Sigmoid colon (tissue), 7 donors: Measurements from ENCODE around the gene ZFYVE21. TPM values are rescaled to one million over a fixed set of nuclear protein-coding genes. Genes with fewer than 3 reads are reported as not detected.
A peak's percentile ranks its signal among the peaks of the same experiment; 100 is the strongest.

ENCODE experiments used
- DNase-seq: peaks from one replicate; pipeline ENCODE4 v3.0.0-alpha.2; 2019
- H3K27ac ChIP-seq, 4 donors: fragments of 200-600 bp; sonication (generic); one replicate each; pipeline ENCODE4 v1.5.1; 2016 to 2019; ENCODE audit warnings: mild to moderate bottlenecking in 1 of 4
- H3K27me3 ChIP-seq, 3 donors: fragments of 200-600 bp; sonication (generic); one replicate each; pipeline ENCODE4 v1.5.1; 2019; ENCODE audit warnings: mild to moderate bottlenecking in 1 of 3
- H3K36me3 ChIP-seq, 4 donors: fragments of 200-600 bp; sonication (generic); one replicate each; pipeline ENCODE4 v1.5.1; 2016 to 2019
- H3K4me1 ChIP-seq, 4 donors: fragments of 200-600 bp; sonication (generic); one replicate each; pipeline ENCODE4 v1.5.1; 2017 to 2019
- H3K4me3 ChIP-seq, 4 donors: fragments of 200-600 bp; sonication (generic); one replicate each; pipeline ENCODE4 v1.5.1; 2017 to 2019; ENCODE audit warnings: mild to moderate bottlenecking in 2 of 4, moderate library complexity in 1 of 4
- H3K9me3 ChIP-seq, 4 donors: fragments of 200-600 bp in 3 of 4; sonication (generic) in 3 of 4; one replicate each; pipeline versions ENCODE4 v1.5.1 to v1.6.1; 2013 to 2019
- EP300 ChIP-seq, 4 donors: sonication (generic); formaldehyde crosslinking; IDR thresholded peaks; one replicate each; pipeline ENCODE4 v1.6.1; 2017; ENCODE audit warnings: antibody characterized with exemption in 4 of 4
- POLR2A ChIP-seq, 2 donors: fragments of 450-650 bp; IDR thresholded peaks; one replicate each; pipeline ENCODE4 v1.6.1; 2016; ENCODE audit warnings: antibody characterized with exemption in 2 of 2, mild to moderate bottlenecking in 2 of 2, moderate library complexity in 2 of 2
- POLR2AphosphoS5 ChIP-seq, 4 donors: sonication (generic); formaldehyde crosslinking; IDR thresholded peaks; one replicate each; pipeline ENCODE4 v1.6.1; 2017; ENCODE audit warnings: antibody characterized with exemption in 4 of 4
- WGBS, 2 donors: extraction: QIAGEN DNeasy Blood & Tissue Kit; methylation state at CpG; one replicate each; pipeline ENCODE4 v1.1.7; 2013; 5-methylcytosine and 5-hydroxymethylcytosine counted together
- intact Hi-C: fragments of 100-400 bp; cut with DNase I; formaldehyde crosslinking; loops from one replicate; pipeline ENCODE4 v1.15.1; 2023
- polyA plus RNA-seq, 3 donors: library from polyadenylated mRNA; stranded (reverse); fragments of 200-250 nt; gene quantifications; one replicate each; pipeline ENCODE4 v1.2.3, GENCODE V29; 2013
- total RNA-seq, 4 donors: library from RNA; depleted of rRNA; stranded (reverse); fragments of >200 nt; gene quantifications; one replicate each; pipeline ENCODE4 v1.1.0, GENCODE V29; 2016
- TF ChIP-seq, protein P1 (sequence below), 4 experiments: fragments of 450-650 bp in 3 of 4; fragments of 200-600 bp in 1 of 4; IDR thresholded peaks; one replicate each; pipeline ENCODE4 v1.5.1; 2016 to 2019; ENCODE audit warnings: antibody characterized with exemption in 4 of 4, mild to moderate bottlenecking in 3 of 4, moderate library complexity in 2 of 4
- donor health status: healthy with polysubstance abuse.
- donor health status: Bipolar disorder and iron deficiency.
- donor health status: healthy.

The ZFYVE21 gene
- total and polyA plus RNA-seq, 7 donors: 41.7 to 106 (median 86.3) TPM

DNA sequence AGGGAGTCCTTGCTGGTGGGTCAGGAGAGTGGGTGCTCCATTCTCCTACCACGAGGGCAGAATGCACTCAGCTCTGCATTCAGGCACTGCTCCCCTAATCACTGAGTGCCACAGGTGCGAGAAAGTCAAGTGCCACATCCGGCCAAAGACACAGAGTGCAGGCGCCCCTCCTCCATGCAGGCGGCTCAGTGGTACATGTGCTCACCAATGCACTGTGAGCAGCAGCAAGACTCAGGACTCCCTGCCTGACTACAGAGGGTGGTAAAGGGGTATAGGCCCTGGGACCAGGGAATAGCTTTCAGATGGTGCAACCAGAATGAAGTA lies 32.9 kb downstream of the ZFYVE21 start:
- H3K36me3 ChIP-seq: peaks cover 0 to 18% (median 6%) of the 10 kb centered on the region in 4 donors
- peak; percentile 47 for DNase-seq
- no peaks in the 10 kb centered on the region for H3K9me3 ChIP-seq
- TF ChIP-seq, protein P1, sequence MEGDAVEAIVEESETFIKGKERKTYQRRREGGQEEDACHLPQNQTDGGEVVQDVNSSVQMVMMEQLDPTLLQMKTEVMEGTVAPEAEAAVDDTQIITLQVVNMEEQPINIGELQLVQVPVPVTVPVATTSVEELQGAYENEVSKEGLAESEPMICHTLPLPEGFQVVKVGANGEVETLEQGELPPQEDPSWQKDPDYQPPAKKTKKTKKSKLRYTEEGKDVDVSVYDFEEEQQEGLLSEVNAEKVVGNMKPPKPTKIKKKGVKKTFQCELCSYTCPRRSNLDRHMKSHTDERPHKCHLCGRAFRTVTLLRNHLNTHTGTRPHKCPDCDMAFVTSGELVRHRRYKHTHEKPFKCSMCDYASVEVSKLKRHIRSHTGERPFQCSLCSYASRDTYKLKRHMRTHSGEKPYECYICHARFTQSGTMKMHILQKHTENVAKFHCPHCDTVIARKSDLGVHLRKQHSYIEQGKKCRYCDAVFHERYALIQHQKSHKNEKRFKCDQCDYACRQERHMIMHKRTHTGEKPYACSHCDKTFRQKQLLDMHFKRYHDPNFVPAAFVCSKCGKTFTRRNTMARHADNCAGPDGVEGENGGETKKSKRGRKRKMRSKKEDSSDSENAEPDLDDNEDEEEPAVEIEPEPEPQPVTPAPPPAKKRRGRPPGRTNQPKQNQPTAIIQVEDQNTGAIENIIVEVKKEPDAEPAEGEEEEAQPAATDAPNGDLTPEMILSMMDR (IDR thresholded peaks at IDR 0.05): no peak
- no peak for TF ChIP-seq POLR2AphosphoS5 (IDR thresholded peaks at IDR 0.05)
- TF ChIP-seq EP300 (IDR thresholded peaks at IDR 0.05): no peak
- no peak for TF ChIP-seq POLR2A (IDR thresholded peaks at IDR 0.05)
- H3K27me3 ChIP-seq: no peaks in the 10 kb centered on the region
- no peaks in the 10 kb centered on the region for H3K4me1 ChIP-seq
- intact Hi-C loops: no loop called here
- 77 to 87% methylated on average over 5 of the region's 5 CpGs for WGBS, 2 donors
- no peak overlapping the region for H3K4me3 ChIP-seq
- no peak overlapping the region for H3K27ac ChIP-seq

DNA sequence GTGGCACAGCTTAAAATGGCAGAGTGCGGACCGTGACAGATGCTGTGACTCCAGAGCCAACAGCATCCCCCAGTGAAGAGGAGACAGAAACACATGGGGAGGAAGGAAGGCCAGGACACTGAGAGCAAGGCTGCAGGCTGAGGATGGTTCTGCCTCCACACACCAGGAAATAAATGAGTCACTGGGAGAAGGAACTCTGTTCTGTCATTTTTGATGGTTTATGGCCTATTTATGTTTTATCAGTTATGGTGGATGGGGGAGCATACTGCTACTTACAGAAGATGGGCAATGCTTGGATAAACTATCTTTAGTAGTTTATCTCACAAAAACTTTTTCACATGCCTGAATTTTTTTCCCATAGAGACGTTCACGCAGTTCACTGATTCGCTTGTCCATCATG lies 33.8 kb downstream of the ZFYVE21 start:
- no peak for TF ChIP-seq EP300 (IDR thresholded peaks at IDR 0.05)
- no peak for TF ChIP-seq POLR2A (IDR thresholded peaks at IDR 0.05)
- TF ChIP-seq, protein P1 (IDR thresholded peaks at IDR 0.05): no peak
- TF ChIP-seq POLR2AphosphoS5 (IDR thresholded peaks at IDR 0.05): no peak
- Histone ChIP-seq H3K27ac (no peak overlapping the region), H3K36me3 (peaks cover 0 to 18% (median 6%) of the 10 kb centered on the region in 4 donors), H3K4me3 (no peak overlapping the region), H3K27me3 (no peaks in the 10 kb centered on the region), H3K4me1 (no peaks in the 10 kb centered on the region), H3K9me3 (no peaks in the 10 kb centered on the region)
- intact Hi-C loops: no loop called here
- no peak for DNase-seq
- WGBS, 2 donors: 93 to 94% methylated on average over 5 of the region's 5 CpGs

DNA sequence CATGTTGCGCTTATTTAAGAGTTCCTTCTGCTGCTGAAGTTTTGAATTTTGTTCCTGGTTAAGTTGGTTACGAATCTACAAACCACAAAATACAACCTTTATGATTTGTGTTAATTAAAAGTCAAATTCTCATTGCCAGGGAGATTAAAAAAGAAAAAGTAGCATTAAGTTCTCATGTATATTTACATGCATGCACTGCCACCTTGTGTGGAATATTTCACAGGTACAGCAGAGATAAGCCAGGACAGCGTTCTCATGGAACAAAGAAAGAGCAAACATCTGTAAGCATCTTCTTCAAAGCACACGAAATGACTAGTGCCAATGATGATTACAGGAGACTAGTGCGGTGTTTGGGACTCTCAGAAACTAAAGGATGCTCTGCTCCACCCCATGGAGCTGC lies 34.2 kb downstream of the ZFYVE21 start:
- intact Hi-C loops: no loop called here
- Histone ChIP-seq H3K36me3 (peaks cover 0 to 18% (median 6%) of the 10 kb centered on the region in 4 donors), H3K27ac (no peak overlapping the region), H3K4me1 (no peaks in the 10 kb centered on the region), H3K9me3 (no peaks in the 10 kb centered on the region), H3K4me3 (no peak overlapping the region), H3K27me3 (no peaks in the 10 kb centered on the region)
- TF ChIP-seq, protein P1 (IDR thresholded peaks at IDR 0.05): peak in 1 of 4 experiments; percentile 11
- TF ChIP-seq EP300 (IDR thresholded peaks at IDR 0.05) (no peak), POLR2AphosphoS5 (IDR thresholded peaks at IDR 0.05) (no peak), POLR2A (IDR thresholded peaks at IDR 0.05) (no peak)
- no peak for DNase-seq
- 85 to 88% methylated on average over 5 of the region's 5 CpGs for WGBS, 2 donors

DNA sequence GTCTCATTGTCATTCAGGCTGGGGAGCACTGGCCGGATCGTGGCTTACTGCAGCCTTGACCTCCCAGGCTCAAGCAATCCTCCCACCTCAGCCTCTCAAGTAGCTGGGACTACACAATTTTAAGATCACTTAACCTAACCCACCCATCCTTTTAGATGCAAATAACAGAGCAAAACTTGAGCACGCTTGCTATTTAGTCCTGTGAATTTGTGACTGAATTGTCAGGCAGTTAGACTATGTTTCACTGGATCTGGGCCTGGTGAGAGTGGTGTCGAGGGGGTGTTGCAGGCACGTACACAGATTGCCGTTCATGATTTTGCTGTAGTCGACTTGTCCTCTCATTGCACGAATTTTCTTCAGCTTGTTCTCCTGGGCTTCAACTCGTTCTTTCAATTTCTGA lies 38.2 kb downstream of the ZFYVE21 start:
- Histone ChIP-seq H3K4me3 (no peak overlapping the region), H3K36me3 (peaks cover 0 to 12% (median 4%) of the 10 kb centered on the region in 4 donors), H3K9me3 (no peaks in the 10 kb centered on the region), H3K4me1 (no peaks in the 10 kb centered on the region), H3K27me3 (no peaks in the 10 kb centered on the region), H3K27ac (no peak overlapping the region)
- 84 to 88% methylated on average over 9 of the region's 9 CpGs for WGBS, 2 donors
- no peak for DNase-seq
- intact Hi-C loops: no loop called here
- TF ChIP-seq POLR2A (IDR thresholded peaks at IDR 0.05): no peak
- no peak for TF ChIP-seq POLR2AphosphoS5 (IDR thresholded peaks at IDR 0.05)
- TF ChIP-seq, protein P1 (IDR thresholded peaks at IDR 0.05): no peak
- TF ChIP-seq EP300 (IDR thresholded peaks at IDR 0.05): no peak

DNA sequence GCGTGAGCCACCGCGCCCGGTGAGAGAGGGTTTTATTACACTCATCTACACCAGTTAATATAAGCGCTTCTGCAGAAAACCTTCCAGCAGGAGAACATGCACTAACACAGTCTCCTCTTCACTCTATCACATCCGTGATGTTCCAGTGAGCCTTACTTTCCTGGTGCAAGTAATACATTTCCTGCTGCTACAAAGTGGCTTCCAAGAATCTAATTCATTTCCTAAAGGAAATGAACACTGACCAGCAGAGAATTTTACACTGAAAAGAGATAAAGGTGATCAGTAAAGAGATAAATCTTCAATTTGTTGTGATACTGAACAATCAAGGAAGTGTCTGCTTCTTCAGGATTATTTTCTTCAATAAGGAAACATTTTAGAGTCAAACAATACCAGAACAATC lies 39.5 kb downstream of the ZFYVE21 start:
- H3K27ac ChIP-seq: no peak overlapping the region
- no peaks in the 10 kb centered on the region for H3K27me3 ChIP-seq
- H3K36me3 ChIP-seq: peaks cover 0 to 12% (median 0%) of the 10 kb centered on the region in 4 donors
- TF ChIP-seq, protein P1 (IDR thresholded peaks at IDR 0.05): no peak
- TF ChIP-seq EP300 (IDR thresholded peaks at IDR 0.05) (no peak), POLR2AphosphoS5 (IDR thresholded peaks at IDR 0.05) (no peak), POLR2A (IDR thresholded peaks at IDR 0.05) (no peak)
- no peak for DNase-seq
- intact Hi-C loops: no loop called here
- WGBS, 2 donors: 84 to 87% methylated on average over 6 of the region's 6 CpGs
- no peaks in the 10 kb centered on the region for H3K4me1 ChIP-seq
- no peaks in the 10 kb centered on the region for H3K9me3 ChIP-seq
- H3K4me3 ChIP-seq: no peak overlapping the region
